B cell (primary cell): ENCODE measurements around the gene ADAMTS2. TPM values are rescaled to one million over a fixed set of nuclear protein-coding genes. Genes with fewer than 3 reads are reported as not detected.

ENCODE experiments used
- ATAC-seq: fragments of 200-7000 bp; cut with Tn5 transposase; one replicate; pipeline ENCODE4 v1.10.0; 2021; ENCODE audit warnings: low read depth, mild to moderate bottlenecking, moderate number of reproducible peaks, moderate library complexity
- CTCF ChIA-PET: fragments of 350-600 bp; sonication (Branson Sonifier 250); formaldehyde crosslinking; loops from one replicate; lab custom pipeline; 2021; ENCODE audit warnings: antibody characterized with exemption, inconsistent platforms; lab: Charles Lee
- POLR2A ChIA-PET: fragments of 350-600 bp; sonication (Branson Sonifier 250); formaldehyde crosslinking; loops from one replicate; lab custom pipeline; 2021; ENCODE audit warnings: antibody characterized with exemption; lab: Charles Lee
- DNase-seq: peaks from one replicate; pipeline ENCODE4 v3.0.0; 2013
- H2AFZ ChIP-seq: 2 replicates; pipeline ENCODE4 v1.6.1; 2012; ENCODE audit warnings: mild to moderate bottlenecking, low read depth, low read length; ENCODE audit not compliant: insufficient read depth, poor library complexity, severe bottlenecking
- H3K27ac ChIP-seq, 2 donors: 1 replicate in 1 of 2; 2 replicates in 1 of 2; pipeline ENCODE4 v1.5.1; 2012 to 2013; ENCODE audit warnings: low read length in 2 of 2, mild to moderate bottlenecking in 2 of 2, moderate library complexity in 1 of 2
- H3K27me3 ChIP-seq, 4 experiments: fragments of 200-600 bp in 1 of 4; sonication (generic) in 1 of 4; replicated peaks in 1 of 4; 1 replicate in 2 of 4; 2 replicates in 2 of 4; pipeline versions ENCODE4 v1.6.1 to v1.7.0; 2013 to 2016; ENCODE audit warnings: low read length in 3 of 4, mild to moderate bottlenecking in 2 of 4, mixed read lengths in 1 of 4, moderate library complexity in 1 of 4; ENCODE audit not compliant: insufficient read depth in 4 of 4, control insufficient read depth in 3 of 4; ENCODE audit errors: control extremely low read depth in 1 of 4
- H3K36me3 ChIP-seq, 2 experiments: replicated peaks in 1 of 2; 1 replicate in 1 of 2; 2 replicates in 1 of 2; pipeline versions ENCODE4 v1.6.1 to v1.7.1; 2013; ENCODE audit warnings: low read length in 1 of 2; ENCODE audit not compliant: insufficient read depth in 2 of 2, control insufficient read depth in 1 of 2; ENCODE audit errors: control extremely low read depth in 1 of 2, extremely low read depth in 1 of 2
- H3K4me1 ChIP-seq, 2 donors: fragments of 200-600 bp in 1 of 2; sonication (generic) in 1 of 2; 1 replicate in 1 of 2; 2 replicates in 1 of 2; pipeline versions ENCODE4 v1.5.1 to v1.6.1; 2013 to 2017; ENCODE audit warnings: low read length in 2 of 2; ENCODE audit not compliant: control insufficient read depth in 2 of 2, insufficient read depth in 2 of 2
- H3K4me2 ChIP-seq: replicated peaks from 2 replicates; pipeline ENCODE3; 2012; ENCODE audit warnings: mild to moderate bottlenecking, low read depth, low read length; ENCODE audit not compliant: poor library complexity, severe bottlenecking
- H3K4me3 ChIP-seq, 5 experiments: fragments of 200-600 bp in 1 of 5; sonication (generic) in 1 of 5; 1 replicate in 3 of 5; 2 replicates in 2 of 5; pipeline versions ENCODE4 v1.5.1 to v1.7.0; 2011 to 2016; ENCODE audit warnings: low read length in 4 of 5, mild to moderate bottlenecking in 4 of 5, low read depth in 2 of 5, control low read depth in 1 of 5, moderate library complexity in 1 of 5; ENCODE audit not compliant: insufficient read depth in 1 of 5; ENCODE audit errors: control extremely low read depth in 1 of 5, extremely low read depth in 1 of 5
- H3K79me2 ChIP-seq: fragments of 200-600 bp; sonication (generic); one replicate; pipeline ENCODE4 v1.6.0; 2016; ENCODE audit warnings: low read length; ENCODE audit not compliant: control insufficient read depth, insufficient read depth
- H3K9ac ChIP-seq: fragments of 200-600 bp; sonication (generic); 2 replicates; pipeline ENCODE4 v1.6.1; 2017; ENCODE audit warnings: mild to moderate bottlenecking, low read length, moderate library complexity
- H3K9me3 ChIP-seq, 3 donors: one replicate each; pipeline versions ENCODE4 v1.6.1 to v1.7.1; 2013; ENCODE audit warnings: low read length in 2 of 3; ENCODE audit not compliant: control insufficient read depth in 2 of 3, insufficient read depth in 1 of 3; ENCODE audit errors: control extremely low read depth in 1 of 3
- H4K20me1 ChIP-seq: 2 replicates; pipeline ENCODE4 v1.6.0; 2012; ENCODE audit warnings: mild to moderate bottlenecking, low read length; ENCODE audit not compliant: insufficient read depth, control insufficient read depth, poor library complexity, severe bottlenecking
- H3K27ac Mint-ChIP-seq: one replicate; pipeline ENCODE4 v1.8.0; 2021; ENCODE audit warnings: mixed read lengths
- H3K27me3 Mint-ChIP-seq: one replicate; pipeline ENCODE4 v1.8.0; 2021; ENCODE audit warnings: mixed read lengths
- H3K4me1 Mint-ChIP-seq: one replicate; pipeline ENCODE4 v1.8.0; 2021; ENCODE audit warnings: mixed read lengths
- H3K4me3 Mint-ChIP-seq: one replicate; pipeline ENCODE4 v1.8.0; 2021; ENCODE audit warnings: mixed read lengths
- H3K9me3 Mint-ChIP-seq: one replicate; pipeline ENCODE4 v1.8.0; 2022; ENCODE audit warnings: mixed read lengths; ENCODE audit not compliant: insufficient read depth
- EZH2 ChIP-seq: IDR thresholded peaks from 2 replicates; pipeline ENCODE4 v1.6.1; 2012; ENCODE audit warnings: borderline replicate concordance, low read depth, mild to moderate bottlenecking, moderate library complexity, low read length; ENCODE audit not compliant: insufficient read depth, poor library complexity, severe bottlenecking
- WGBS: methylation state at CpG from one replicate; pipeline ENCODE4 v1.1.5; 2013; ENCODE audit warnings: missing lambda C conversion rate; ENCODE audit not compliant: insufficient coverage; 5-methylcytosine and 5-hydroxymethylcytosine counted together
- intact Hi-C: fragments of 100-400 bp; cut with micrococcal nuclease; formaldehyde crosslinking; loops from one replicate; pipeline ENCODE4 v1.10.0; 2022
- polyA plus RNA-seq: library from polyadenylated mRNA; depleted of rRNA; stranded (reverse); fragments of >200 nt; gene quantifications from 2 replicates; pipeline ENCODE4 v1.2.3, GENCODE V29; 2012
- total RNA-seq, 2 donors: library from RNA; stranded (reverse); fragments of 120-200 nt in 1 of 2; gene quantifications; 1 replicate in 1 of 2; 2 replicates in 1 of 2; pipeline versions ENCODE4 v1.2.3 to v1.2.4, GENCODE V29; 2013 to 2022
- TF ChIP-seq, protein P1 (sequence below): fragments of 200-600 bp; IDR thresholded peaks from one replicate; pipeline ENCODE4 v1.8.0; 2022; ENCODE audit warnings: antibody characterized with exemption, mild to moderate bottlenecking

Gene ADAMTS2
- total and polyA plus RNA-seq, 2 donors (not counting 1 experiment from before 2014, with no cell fraction given), result not detected

DNA sequence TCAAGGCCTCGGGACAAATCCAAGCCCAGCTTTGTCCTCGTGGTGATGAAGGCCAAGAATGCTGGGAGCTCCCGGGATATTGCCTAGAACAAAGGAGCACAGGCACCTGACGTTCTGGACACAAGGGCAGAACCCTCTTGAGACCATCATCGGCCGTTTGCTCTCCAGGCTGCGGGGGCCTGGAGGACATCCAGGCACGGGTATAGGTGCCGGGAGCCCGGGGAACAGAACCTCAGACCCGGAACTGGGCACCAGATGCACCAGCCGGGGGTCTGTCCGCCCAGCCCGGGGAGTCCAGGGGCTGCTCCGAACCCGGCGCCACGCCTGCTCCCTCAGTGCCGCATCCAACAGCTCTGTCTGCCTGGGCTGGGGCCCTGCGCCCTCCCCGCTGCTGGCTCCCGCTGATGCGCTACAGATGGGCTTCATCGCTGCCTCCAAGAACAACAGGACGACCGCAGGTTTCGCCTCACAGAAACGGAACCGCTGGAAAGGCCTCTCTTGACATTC, 88.0 kb downstream of the ADAMTS2 start:
- Mint-ChIP-seq H3K9me3 (no peaks in the 10 kb centered on the region), H3K27ac (no peak overlapping the region), H3K4me3 (no peak overlapping the region), H3K27me3 (peaks cover 8% of the 10 kb centered on the region), H3K4me1 (no peaks in the 10 kb centered on the region)
- Histone ChIP-seq H3K4me2 (no peak overlapping the region), H3K27me3 (no peaks in the 10 kb centered on the region), H3K9ac (no peak overlapping the region), H3K27ac (no peak overlapping the region), H3K9me3 (no peaks in the 10 kb centered on the region), H3K36me3 (no peaks in the 10 kb centered on the region), H3K4me3 (no peak overlapping the region), H3K79me2 (no peaks in the 10 kb centered on the region), H4K20me1 (no peaks in the 10 kb centered on the region), H2AFZ (no peak overlapping the region), H3K4me1 (no peaks in the 10 kb centered on the region)
- 92% methylated on average over 29 of the region's 29 CpGs for WGBS
- POLR2A ChIA-PET, result no interaction called here
- CTCF ChIA-PET, result no interaction called here
- intact Hi-C loops, result no loop called here
- ATAC-seq (no peak), DNase-seq (no peak)
- no peak for TF ChIP-seq EZH2
- TF ChIP-seq, protein P1, sequence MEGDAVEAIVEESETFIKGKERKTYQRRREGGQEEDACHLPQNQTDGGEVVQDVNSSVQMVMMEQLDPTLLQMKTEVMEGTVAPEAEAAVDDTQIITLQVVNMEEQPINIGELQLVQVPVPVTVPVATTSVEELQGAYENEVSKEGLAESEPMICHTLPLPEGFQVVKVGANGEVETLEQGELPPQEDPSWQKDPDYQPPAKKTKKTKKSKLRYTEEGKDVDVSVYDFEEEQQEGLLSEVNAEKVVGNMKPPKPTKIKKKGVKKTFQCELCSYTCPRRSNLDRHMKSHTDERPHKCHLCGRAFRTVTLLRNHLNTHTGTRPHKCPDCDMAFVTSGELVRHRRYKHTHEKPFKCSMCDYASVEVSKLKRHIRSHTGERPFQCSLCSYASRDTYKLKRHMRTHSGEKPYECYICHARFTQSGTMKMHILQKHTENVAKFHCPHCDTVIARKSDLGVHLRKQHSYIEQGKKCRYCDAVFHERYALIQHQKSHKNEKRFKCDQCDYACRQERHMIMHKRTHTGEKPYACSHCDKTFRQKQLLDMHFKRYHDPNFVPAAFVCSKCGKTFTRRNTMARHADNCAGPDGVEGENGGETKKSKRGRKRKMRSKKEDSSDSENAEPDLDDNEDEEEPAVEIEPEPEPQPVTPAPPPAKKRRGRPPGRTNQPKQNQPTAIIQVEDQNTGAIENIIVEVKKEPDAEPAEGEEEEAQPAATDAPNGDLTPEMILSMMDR, result no peak

DNA sequence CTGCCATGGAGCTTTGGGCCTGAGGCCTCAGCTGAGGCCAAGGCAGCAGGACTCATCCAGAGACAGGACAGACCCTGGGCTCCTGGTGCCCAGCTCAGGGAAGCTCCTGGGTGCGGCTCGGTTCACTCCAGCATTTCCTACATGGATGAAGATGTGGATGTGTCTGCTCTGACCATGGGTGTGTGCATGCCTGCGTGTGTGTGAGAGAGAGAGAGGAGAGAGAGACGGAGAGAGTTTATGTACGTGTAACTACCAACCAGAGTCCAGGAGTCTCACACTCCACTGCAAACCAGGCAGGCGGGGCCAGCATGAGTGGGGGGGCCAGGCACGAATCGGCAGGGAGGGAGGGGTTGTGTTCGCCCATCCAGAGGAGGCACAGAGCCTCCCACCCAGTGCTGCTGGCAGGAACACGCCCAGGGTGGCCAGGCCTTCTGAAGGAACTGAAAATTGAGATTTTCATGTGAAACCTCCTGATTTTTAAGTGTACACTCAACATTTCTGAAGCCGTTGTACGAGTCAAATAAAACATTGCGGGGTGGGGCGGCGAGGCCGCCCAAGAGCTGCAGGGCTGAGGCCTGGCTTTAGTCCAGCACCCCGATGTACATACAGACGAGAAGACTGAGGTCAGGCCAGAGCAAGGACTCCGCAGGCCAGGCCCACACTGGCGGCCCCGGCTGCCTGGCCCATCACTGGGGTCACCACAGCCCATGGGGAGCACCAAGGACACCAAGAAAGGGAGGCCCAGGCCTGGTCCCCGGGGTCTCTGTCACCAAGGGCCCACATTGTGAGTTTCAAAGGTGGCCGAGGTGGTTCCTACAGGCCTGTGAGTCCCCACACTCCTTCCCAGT, 88.7 kb downstream of the ADAMTS2 start:
- no peak overlapping the region for H2AFZ ChIP-seq
- intact Hi-C loops, result no loop called here
- H3K27ac ChIP-seq, result no peak overlapping the region
- Mint-ChIP-seq H3K27me3 (peaks cover 8% of the 10 kb centered on the region), H3K9me3 (no peaks in the 10 kb centered on the region), H3K27ac (no peak overlapping the region), H3K4me1 (no peaks in the 10 kb centered on the region), H3K4me3 (no peak overlapping the region)
- POLR2A ChIA-PET, result no interaction called here
- no peak overlapping the region for H3K4me3 ChIP-seq
- no peaks in the 10 kb centered on the region for H3K4me1 ChIP-seq
- H3K36me3 ChIP-seq, result no peaks in the 10 kb centered on the region
- CTCF ChIA-PET, result no interaction called here
- no peak overlapping the region for H3K4me2 ChIP-seq
- H3K9me3 ChIP-seq, result no peaks in the 10 kb centered on the region
- ATAC-seq (no peak), DNase-seq (no peak)
- no peaks in the 10 kb centered on the region for H3K27me3 ChIP-seq
- no peaks in the 10 kb centered on the region for H4K20me1 ChIP-seq
- TF ChIP-seq, protein P1, result no peak
- no peak for TF ChIP-seq EZH2
- no peak overlapping the region for H3K9ac ChIP-seq
- no peaks in the 10 kb centered on the region for H3K79me2 ChIP-seq
- WGBS, result 89% methylated on average over 20 of the region's 23 CpGs
